ENCODE data around the gene DLX6. TPM values are rescaled to one million over a fixed set of nuclear protein-coding genes. Genes with fewer than 3 reads are reported as not detected.

DLX6 gene
- total RNA-seq, 1 experiment from 2014 or later, result not detected

GRCh38 chr7:96982586-96982985, 22.8 kb upstream of the DLX6 start:
- no peak overlapping the region for H3K4me3 ChIP-seq (replicated peaks in 1 of 2; ENCODE audit: low read depth in 1 of 2, low read length in 2 of 2)
- no TSS peak for BruUV-seq (replicated peaks)
- H3K9me2 ChIP-seq (ENCODE audit: insufficient read depth), result no peaks in the 10 kb centered on the region
- POLR2A ChIA-PET, result no interaction called here
- H3K79me2 ChIP-seq (ENCODE audit: insufficient read depth, low read length), result no peaks in the 10 kb centered on the region
- H3K4me2 ChIP-seq (ENCODE audit: low read length), result no peak overlapping the region
- H3K27ac ChIP-seq (ENCODE audit: low read depth, low read length), result no peak overlapping the region
- no peaks in the 10 kb centered on the region for H3K36me3 ChIP-seq (ENCODE audit: control insufficient read depth in 1 of 2, insufficient read depth in 2 of 2, low read length in 2 of 2)
- no peak overlapping the region for H3K9ac ChIP-seq (ENCODE audit: low read length)
- peaks cover 56% of the 10 kb centered on the region for H3K27me3 ChIP-seq (ENCODE audit: insufficient read depth, low read length)
- DNase-seq (ENCODE audit: low read depth, low spot score) (no peak), ATAC-seq (no peak)
- no peaks in the 10 kb centered on the region for H4K20me1 ChIP-seq (ENCODE audit: insufficient read depth)
- RAD21 ChIA-PET (ENCODE audit: low non-redundant PET in 1 of 2, low total read pairs in 2 of 2, uncharacterized antibody in 2 of 2, unreplicated experiment in 2 of 2), result no interaction called here
- TF ChIP-seq CEBPB (IDR thresholded peaks at IDR 0.05; ENCODE audit: low read depth) (no peak), SP1 (IDR thresholded peaks at IDR 0.05; ENCODE audit: low read depth) (no peak), SRF (IDR thresholded peaks at IDR 0.05; ENCODE audit: low read depth) (no peak), ELF1 (IDR thresholded peaks at IDR 0.05; ENCODE audit: borderline replicate concordance, low read depth) (no peak), FOSL1 (IDR thresholded peaks at IDR 0.05; ENCODE audit: low read depth) (no peak), MAX (IDR thresholded peaks at IDR 0.05) (no peak), ZNF274 (IDR thresholded peaks at IDR 0.05; ENCODE audit: low read depth, low read length) (no peak), POLR2A (IDR thresholded peaks at IDR 0.05; ENCODE audit: borderline replicate concordance, extremely low read depth, insufficient read depth, insufficient read length) (no peak), RAD21 (IDR thresholded peaks at IDR 0.05; ENCODE audit: low read depth) (no peak), CTCF (IDR thresholded peaks at IDR 0.05 in 2 of 3, conservative IDR thresholded peaks at IDR 0.05 in 1 of 3; ENCODE audit: borderline replicate concordance in 1 of 3, insufficient read depth in 1 of 3, low read depth in 2 of 3, low read length in 2 of 3) (no peak), ZBTB33 (IDR thresholded peaks at IDR 0.05; ENCODE audit: extremely low read depth, insufficient replicate concordance, low read length) (no peak), CBX3 (IDR thresholded peaks at IDR 0.05; ENCODE audit: low read depth) (no peak), JUND (IDR thresholded peaks at IDR 0.05) (no peak), EZH2 (IDR thresholded peaks at IDR 0.05) (no peak), YY1 (IDR thresholded peaks at IDR 0.05; ENCODE audit: extremely low read depth, insufficient replicate concordance, low read depth, low read length) (no peak), REST (IDR thresholded peaks at IDR 0.05; ENCODE audit: low read depth) (no peak)
- H3K9me3 ChIP-seq (ENCODE audit: control insufficient read depth in 1 of 2, insufficient read depth in 1 of 2, low read depth in 1 of 2, low read length in 2 of 2), result no peaks in the 10 kb centered on the region
- no peak overlapping the region for H2AFZ ChIP-seq (ENCODE audit: low read depth, low read length, poor library complexity, severe bottlenecking)
- CTCF ChIA-PET, result no interaction called here
- intact Hi-C loops (cut with micrococcal nuclease), result no loop called here
- no peaks in the 10 kb centered on the region for H3K4me1 ChIP-seq (ENCODE audit: control insufficient read depth in 1 of 2, insufficient read depth in 2 of 2, low read length in 2 of 2)
